Stimulated activated CD4-positive, alpha-beta T cell treated with anti-CD3 and anti-CD28 coated beads, Interleukin-2, amount 100 ng/mL, for 4 hours (primary cell): ENCODE results near the gene AMMECR1.
"Not testable (repeated sequence)": the region's sequence is repeated elsewhere in the genome, so short reads cannot be mapped to it uniquely, and the experiment has no call there.

ENCODE experiments used
- DNase-seq: peaks from one replicate; pipeline ENCODE4 v3.0.0-alpha.2; 2020; ENCODE audit warnings: low read depth

Gene AMMECR1

DNA sequence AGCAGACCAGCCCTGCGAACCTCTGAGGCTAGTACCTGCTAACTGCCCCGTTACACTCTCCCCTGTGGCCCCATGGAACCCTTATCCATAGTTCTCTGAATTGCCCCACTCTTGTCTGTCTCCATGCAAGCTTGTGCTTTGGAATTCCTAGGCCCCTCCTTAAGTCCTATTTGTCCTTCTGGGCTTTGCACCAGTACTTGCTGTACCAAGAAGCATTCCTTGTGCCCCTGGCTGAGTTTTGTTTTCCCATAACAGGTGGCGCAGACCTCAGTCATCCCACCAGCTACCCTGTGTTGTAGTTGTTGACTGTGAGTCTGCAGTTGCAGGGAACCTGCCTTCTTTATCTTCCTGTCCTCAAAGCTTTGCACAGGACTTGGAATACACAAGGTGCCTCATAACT is 147.9 kb downstream of the AMMECR1 start:
- DNase-seq = no peak

DNA sequence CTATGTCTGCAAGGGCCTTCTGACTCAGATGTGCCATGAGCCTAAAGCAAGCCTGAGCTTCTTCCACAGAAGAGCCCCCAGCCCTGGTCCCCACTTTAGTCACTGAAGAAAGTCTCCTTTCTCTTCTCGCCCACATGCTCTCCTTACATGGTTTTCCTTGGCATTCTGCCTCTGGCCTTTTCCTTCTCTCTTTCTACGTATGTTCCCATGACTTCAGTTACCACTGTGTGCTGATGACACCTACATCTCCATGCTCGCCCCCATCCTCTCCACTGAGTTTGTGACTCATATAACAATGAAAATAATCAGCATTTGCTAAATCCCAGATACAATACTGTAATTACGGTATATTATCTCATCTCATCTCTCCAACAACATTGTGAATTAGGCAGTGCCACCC is 149.3 kb downstream of the AMMECR1 start:
- no peak for DNase-seq

DNA sequence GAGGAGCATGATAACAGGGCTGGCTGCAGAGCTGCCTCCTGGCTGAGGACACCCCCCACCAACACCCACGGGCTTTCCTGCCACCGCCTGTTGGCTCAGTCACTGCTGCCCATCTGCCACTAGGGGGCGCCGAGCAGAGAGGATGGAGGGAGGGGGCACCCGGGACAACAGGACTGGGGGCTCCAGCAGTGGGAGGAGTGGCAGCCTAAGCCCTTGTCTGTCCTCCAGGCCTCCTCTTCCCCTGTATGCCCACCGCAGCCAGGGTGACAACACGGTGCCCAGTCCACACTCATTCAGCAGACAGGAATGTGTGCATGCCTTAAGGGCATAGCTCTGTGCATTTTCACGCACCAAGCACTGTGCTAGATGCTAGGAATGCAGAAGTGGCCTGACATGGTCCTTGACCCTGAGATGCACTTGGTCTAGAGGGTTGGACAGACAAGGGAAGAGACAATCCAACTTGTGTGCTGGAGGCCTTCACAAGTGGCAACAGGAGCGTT is 149.9 kb downstream of the AMMECR1 start:
- DNase-seq = peak; percentile 22

DNA sequence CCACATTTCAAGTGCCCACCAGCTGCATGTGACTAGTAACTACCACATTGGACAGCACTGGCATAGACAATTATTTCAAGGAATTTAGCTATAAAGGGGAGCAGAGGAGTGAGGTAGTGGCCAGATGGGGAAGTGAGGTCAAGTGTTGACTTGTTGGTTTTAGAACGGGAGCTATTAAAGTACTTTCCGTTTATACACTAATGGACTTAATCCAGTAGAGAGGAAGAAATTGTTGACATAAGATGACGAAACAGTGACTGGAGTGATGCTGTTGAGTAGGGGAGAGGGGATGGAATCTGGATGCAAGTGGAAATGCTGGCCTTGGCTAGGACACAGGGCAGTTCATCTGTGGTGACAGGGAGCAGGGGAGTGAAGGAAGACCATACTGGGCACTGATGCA is 154.4 kb downstream of the AMMECR1 start:
- no peak for DNase-seq

DNA sequence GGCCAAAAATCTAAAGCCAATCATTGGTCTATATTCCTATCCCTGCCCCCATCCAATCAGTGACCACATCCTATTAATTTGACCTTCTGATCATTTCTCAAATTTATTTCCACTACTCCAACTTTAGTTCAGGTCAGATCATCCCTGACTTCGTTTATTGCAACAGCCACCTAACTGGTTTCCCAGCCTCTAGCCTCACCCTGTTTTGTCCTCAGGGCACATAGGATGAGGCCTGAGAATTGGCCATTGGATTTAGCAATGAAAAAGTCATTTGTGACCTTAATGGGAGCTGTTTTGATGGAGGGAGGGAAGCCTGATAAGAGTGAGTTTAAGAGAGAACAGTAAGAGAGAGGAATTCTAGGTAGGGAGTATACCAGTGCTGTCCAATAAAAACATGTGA is 155.0 kb downstream of the AMMECR1 start:
- no peak for DNase-seq

DNA sequence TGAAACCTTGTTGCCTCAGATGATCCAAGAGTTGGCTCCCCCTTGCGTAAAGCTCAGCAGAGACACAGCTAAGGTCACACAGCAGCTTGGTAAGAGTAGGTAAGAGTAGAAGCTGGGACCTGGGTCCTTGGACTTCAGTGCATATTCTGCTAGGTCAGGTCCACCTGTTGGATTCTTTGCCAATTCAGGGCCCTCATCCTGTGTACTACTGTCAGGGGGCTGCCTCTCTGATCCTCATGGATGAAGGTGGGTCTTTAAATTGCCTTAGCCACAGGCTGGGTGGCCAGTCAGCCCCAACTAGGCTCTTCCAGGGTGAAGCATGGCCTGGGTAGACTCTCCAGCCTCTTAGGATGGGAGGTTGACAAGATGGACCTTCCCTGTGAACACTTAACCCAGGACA is 155.8 kb downstream of the AMMECR1 start:
- DNase-seq = no peak

DNA sequence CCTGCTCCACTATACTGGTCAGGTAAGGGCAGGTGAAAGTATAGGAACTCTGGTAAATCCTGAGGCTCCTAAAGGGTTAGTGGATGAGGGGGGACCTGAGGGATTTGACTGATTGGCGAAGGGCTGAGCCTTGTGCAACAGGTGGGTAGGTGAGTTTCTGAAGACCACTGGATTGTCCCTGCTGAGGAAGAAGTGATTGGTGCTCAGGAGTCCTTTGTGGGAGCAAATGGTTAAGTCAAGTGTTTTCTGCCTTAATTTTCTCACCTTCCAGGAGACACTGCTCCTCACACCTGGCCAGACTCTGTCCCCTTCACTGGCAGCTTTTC is 156.6 kb downstream of the AMMECR1 start:
- DNase-seq = no peak

DNA sequence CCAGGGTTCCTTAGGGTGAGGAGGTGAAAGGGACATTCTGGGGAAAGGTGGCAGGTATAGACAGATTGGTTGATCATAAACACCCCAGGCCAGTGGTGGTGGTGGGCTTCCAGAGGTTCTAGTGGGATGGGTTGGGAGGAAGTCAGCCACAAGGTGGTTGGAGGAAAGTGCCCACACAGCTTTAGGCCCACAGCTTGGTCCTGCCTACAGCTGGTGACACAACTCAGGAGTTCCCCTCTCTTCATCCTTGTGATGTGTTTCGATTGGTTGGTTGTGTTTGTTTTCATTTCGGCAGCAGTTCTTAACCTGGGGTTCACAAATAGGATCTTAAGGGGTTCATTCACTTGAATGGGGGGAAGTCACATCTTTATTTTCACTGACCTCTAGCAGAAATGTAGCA is 158.0 kb downstream of the AMMECR1 start:
- DNase-seq = no peak

DNA sequence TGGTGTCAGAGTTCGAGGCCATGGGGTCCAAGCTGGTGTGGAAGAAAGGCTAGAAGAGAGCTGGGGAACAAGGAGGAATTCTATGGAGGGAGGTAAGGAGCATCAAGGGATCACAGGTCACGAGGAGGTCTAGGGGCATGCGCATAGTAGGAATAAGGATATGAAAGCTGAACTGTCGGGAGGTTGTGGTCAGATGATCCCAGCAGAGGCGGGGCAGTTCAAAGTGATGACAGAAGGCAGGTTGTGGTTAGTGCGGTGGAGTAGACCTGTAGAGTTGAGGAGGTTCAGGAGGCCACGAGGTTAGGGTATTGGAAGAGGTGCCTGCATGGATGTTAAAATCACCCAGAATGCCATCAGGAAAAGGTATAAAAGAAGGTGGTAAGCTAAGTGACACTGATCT is 158.7 kb downstream of the AMMECR1 start:
- DNase-seq = no peak

DNA sequence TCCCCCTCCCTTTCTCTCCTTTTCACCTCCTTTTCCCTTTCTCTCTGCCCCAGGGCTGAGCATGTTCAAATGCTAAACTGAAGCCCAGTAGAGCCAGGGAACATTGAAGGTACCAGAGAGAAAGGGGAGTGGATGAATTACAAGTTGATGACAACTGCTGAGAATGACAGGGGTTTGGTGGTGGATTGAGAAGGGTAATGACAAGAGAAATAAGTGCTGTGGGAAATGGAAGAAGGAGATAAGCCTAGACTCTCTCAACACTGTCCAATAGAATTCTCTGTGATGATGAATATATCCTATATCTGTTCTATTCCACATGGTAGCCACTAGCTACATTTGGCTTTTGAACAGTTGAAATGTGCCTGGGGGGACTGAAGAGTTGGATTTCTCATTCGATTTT is 160.4 kb downstream of the AMMECR1 start:
- no peak for DNase-seq

DNA sequence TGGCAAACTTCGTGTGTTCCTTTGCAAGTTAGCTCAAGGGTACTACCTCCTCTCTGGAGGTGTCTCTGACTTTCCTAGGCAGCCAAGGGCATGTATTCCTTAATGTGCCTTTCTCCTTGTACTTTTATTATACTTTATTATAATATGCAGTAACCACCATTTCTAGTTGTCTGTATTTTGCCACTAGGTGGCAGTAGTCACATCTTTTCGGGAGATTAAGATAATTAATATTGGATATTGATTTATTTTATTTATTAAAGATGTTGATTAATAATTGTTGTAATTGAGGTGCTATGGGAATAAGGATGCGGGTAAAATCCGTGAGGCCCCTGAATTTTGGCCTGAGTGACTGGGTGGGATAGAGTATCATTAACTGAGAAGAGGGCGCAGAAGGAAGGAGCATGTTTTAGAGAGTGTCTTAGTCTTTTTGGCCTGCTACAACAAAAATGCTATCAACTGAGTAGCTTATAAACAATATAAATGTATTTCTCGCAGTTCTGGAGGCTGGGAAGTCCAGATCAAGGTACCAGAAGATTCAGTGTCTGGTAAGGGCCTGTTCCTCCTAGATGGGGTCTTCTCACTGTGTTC is 161.6 kb downstream of the AMMECR1 start:
- DNase-seq = no peak

DNA sequence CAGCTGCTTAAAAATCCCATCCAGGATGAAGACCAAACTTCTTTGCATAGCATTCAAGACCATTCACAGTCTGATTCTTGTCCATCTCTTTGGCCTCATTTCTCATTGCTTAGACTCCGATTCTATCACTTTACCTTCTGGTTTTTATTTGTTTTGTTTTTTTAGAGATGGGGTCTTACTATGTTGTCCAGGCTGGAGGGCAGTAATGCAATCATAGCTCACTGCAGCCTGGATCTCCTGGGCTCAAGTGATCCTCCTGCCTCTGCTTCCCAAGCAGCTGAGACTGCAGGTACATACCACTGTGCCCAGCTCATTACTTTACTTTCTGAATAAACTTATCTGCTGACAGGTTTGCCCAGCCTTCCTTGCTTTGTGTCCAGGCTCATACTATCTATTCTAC is 162.1 kb downstream of the AMMECR1 start:
- no peak for DNase-seq

DNA sequence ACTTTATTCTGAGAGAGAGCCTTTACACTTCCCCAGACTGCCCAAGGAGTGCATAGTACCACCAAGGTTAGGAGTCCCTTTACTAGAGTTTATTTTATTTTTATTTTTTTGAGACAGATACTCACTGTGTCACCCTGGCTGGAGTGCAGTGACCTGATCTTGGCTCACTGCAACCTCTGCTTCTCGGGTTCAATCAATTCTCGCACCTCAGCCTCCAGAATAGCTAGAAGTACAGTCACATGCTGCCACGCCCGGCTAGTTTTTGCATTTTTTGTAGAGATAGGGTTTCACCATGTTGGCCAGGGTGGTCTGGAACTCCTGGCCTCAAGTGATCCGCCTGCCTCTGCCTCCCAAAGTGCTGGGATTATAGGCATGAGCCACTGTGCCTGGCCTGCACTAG is 163.6 kb downstream of the AMMECR1 start:
- not testable (repeated sequence) for DNase-seq

DNA sequence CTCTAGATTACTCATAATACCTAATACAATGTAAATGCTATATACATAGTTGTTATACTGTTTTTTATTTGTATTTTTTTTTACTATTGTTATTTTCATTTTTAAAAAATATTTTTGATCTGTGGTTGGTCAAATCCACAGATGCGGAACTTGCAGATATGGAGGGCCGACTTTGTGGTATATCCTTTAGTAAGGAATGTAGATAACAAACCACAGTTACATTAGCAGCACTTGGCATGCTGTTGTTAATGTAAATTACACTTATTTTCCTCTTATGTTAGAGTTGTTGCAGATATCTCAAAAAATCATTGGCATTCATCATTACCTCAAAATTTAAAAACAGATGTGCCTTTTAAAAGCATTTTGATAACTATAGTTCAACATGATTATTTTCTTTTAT is 164.0 kb downstream of the AMMECR1 start:
- DNase-seq = no peak

DNA sequence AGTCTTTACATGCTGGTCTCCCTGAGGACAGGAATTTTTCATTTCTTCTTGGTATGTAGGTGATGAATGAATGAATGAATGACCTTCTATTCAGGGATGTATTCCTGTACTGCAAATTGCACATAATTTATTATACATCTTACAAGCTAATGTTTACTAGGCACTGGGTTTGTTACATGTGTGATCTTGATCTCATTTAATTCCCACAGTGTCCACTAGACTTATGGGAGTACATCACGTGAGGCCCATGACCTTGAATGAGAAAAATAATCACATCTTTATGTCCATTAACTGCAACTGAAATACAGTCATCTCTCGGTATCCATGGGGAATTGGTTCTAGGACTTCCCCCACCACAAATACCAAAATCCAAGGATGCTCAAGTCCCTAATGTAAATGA is 164.6 kb downstream of the AMMECR1 start:
- no peak for DNase-seq

DNA sequence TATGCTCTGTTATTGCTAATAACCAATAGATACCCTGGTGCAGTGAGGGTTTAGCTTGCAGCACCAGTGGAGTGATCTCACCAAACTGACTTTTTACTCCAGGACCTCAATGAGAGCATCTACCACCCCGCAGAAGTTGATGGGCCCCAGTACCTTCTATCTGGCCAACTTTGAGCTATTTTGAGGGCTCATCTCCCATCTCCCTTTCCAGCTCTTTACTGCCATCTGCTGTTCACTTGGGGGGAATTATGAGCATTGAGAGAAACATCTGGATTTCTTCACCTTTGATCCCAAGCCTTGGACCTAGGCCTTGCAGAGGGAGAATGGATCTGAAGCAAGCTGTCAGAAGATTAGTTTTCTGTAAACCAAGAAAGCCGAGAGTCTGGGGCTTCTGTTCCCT is 171.4 kb downstream of the AMMECR1 start:
- DNase-seq = no peak

DNA sequence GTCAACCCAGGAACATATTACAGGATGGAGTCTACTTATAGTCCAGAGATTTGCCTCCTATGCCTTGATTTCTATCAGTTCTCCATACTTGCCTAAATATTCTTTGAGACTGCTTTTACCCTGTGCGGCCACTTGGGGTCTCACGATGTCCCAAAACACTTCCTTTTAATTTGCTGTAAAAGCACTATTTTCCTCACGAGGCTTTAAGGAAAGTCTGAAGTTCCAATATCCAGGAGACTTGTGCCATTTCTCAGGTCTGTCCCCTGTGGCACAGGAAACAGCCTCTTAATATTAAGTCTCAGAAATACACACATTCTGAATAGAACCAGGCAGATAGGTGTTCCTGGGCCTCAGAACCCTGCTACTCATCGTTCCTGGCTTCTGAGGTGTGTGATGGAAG is 172.0 kb downstream of the AMMECR1 start:
- no peak for DNase-seq

DNA sequence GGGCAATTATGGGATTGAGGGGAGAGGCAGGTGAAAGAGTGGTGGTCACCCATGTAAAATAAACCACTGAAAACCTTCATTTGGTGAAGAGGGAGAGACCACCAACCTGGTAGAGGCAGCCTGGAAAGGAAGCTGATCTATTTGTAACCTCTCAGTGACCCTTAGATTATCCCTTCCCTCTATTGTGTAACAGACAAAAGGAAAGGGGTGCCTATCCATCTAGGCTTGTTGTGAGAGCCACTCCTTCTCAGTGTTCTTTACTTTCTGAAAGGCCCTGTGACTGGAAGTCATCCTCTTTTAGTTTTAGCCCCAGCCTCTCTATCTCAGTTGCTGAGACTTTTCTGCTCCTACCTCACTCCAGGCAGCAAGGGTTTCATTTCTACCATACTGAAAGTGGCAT is 172.6 kb downstream of the AMMECR1 start:
- DNase-seq = no peak
